NCI-H128 (cell line): ENCODE results near the gene SGTA.

ENCODE experiments used
- DNase-seq: peaks from one replicate; lab custom pipeline; 2025; ENCODE audit not compliant: unreplicated experiment; lab: John Stamatoyannopoulos, UW

The SGTA gene

GRCh38 chr19:2771786-2772674 is 11.0 kb downstream of the SGTA start:
- no peak for DNase-seq

GRCh38 chr19:2770055-2771013 is 12.7 kb downstream of the SGTA start:
- DNase-seq: no peak

GRCh38 chr19:2769218-2769617 is 13.9 kb downstream of the SGTA start:
- no peak for DNase-seq

- DNase-seq: no peak
Measured at GRCh38 chr19:2768365-2769132, 14.5 kb downstream of the SGTA start.

- DNase-seq: no peak
Measured at GRCh38 chr19:2767688-2768087, 15.4 kb downstream of the SGTA start.

- no peak for DNase-seq
Measured at GRCh38 chr19:2766594-2767372, 16.3 kb downstream of the SGTA start.

- no peak for DNase-seq
Measured at GRCh38 chr19:2765376-2765775, 17.7 kb downstream of the SGTA start.

- DNase-seq: no peak
Measured at GRCh38 chr19:2764945-2765344, 18.1 kb downstream of the SGTA start.

GRCh38 chr19:2763687-2764086 is 19.4 kb downstream of the SGTA start:
- DNase-seq: no peak

- no peak for DNase-seq
Measured at GRCh38 chr19:2762783-2763496, 20.1 kb downstream of the SGTA start.

GRCh38 chr19:2761876-2762782 is 20.9 kb downstream of the SGTA start:
- no peak for DNase-seq

GRCh38 chr19:2761309-2761677 is 21.8 kb downstream of the SGTA start:
- no peak for DNase-seq

- DNase-seq: no peak
Measured at GRCh38 chr19:2759965-2760364, 23.1 kb downstream of the SGTA start.

GRCh38 chr19:2759362-2759761 is 23.7 kb downstream of the SGTA start:
- DNase-seq: no peak

- DNase-seq: no peak
Measured at GRCh38 chr19:2758601-2759313, 24.3 kb downstream of the SGTA start.

- DNase-seq: no peak
Measured at GRCh38 chr19:2756921-2757881, 25.9 kb downstream of the SGTA start.

- DNase-seq: no peak
Measured at GRCh38 chr19:2756477-2756876, 26.6 kb downstream of the SGTA start.
